ENCODE data around the gene ERN2.
"Not testable (repeated sequence)": the region's sequence is repeated elsewhere in the genome, so short reads cannot be mapped to it uniquely, and the experiment has no call there.

ERN2 gene

GRCh38 chr16:23712976-23713375 is at the start of gene ERN2:
Gene ERN2, minus strand, starts transcription at chr16:23713222. Its CDS starts 35 bp downstream, at chr16:23713187.
- DNase-seq = no peak

GRCh38 chr16:23757937-23758619 is 45.1 kb upstream of the ERN2 start:
- no peak for DNase-seq

GRCh38 chr16:23757116-23757515 is 44.1 kb upstream of the ERN2 start:
- DNase-seq = no peak

GRCh38 chr16:23755484-23755809 is 42.4 kb upstream of the ERN2 start:
- DNase-seq = no peak

GRCh38 chr16:23754594-23755483 is 41.8 kb upstream of the ERN2 start, which contains the start of gene CHP2:
Gene CHP2, plus strand, starts transcription at chr16:23755026. Its CDS starts 24 bp downstream, at chr16:23755050.
- no peak for DNase-seq

- no peak for DNase-seq
These were observed 41.0 kb upstream of the ERN2 start for GRCh38 chr16:23753908-23754593.

- DNase-seq = not testable (repeated sequence)
These were observed 38.0 kb upstream of the ERN2 start for GRCh38 chr16:23751053-23751452.

- no peak for DNase-seq
These were observed 35.6 kb upstream of the ERN2 start for GRCh38 chr16:23748630-23749029.

- DNase-seq = no peak
These were observed 32.2 kb upstream of the ERN2 start for GRCh38 chr16:23745263-23745662.

GRCh38 chr16:23742766-23743165 is 29.7 kb upstream of the ERN2 start:
- no peak for DNase-seq

GRCh38 chr16:23741675-23742303 is 28.8 kb upstream of the ERN2 start:
- DNase-seq = no peak

- no peak for DNase-seq
These were observed 26.5 kb upstream of the ERN2 start for GRCh38 chr16:23739516-23739915.

GRCh38 chr16:23737423-23738028 is 24.5 kb upstream of the ERN2 start:
- not testable (repeated sequence) for DNase-seq

- DNase-seq = no peak
These were observed 21.3 kb upstream of the ERN2 start for GRCh38 chr16:23734176-23734893.

GRCh38 chr16:23729503-23730424 is 16.7 kb upstream of the ERN2 start:
- DNase-seq = no peak

GRCh38 chr16:23728112-23728477 is 15.1 kb upstream of the ERN2 start:
- DNase-seq = no peak

- no peak for DNase-seq
These were observed 13.7 kb upstream of the ERN2 start for GRCh38 chr16:23726710-23727109.

GRCh38 chr16:23724785-23725131 is 11.7 kb upstream of the ERN2 start:
- no peak for DNase-seq

GRCh38 chr16:23724096-23724784 is 11.2 kb upstream of the ERN2 start:
- no peak for DNase-seq

- DNase-seq = not testable (repeated sequence)
These were observed 9.7 kb upstream of the ERN2 start for GRCh38 chr16:23722613-23723240.
